Measurements from ENCODE around the gene CCDC3. TPM values are rescaled to one million over a fixed set of nuclear protein-coding genes. Genes with fewer than 3 reads are reported as not detected.
"Not testable (repeated sequence)": the region's sequence is repeated elsewhere in the genome, so short reads cannot be mapped to it uniquely, and the experiment has no call there.

The CCDC3 gene
- total and polyA plus RNA-seq, 2 experiments from 2014 or later, result not detected

DNA sequence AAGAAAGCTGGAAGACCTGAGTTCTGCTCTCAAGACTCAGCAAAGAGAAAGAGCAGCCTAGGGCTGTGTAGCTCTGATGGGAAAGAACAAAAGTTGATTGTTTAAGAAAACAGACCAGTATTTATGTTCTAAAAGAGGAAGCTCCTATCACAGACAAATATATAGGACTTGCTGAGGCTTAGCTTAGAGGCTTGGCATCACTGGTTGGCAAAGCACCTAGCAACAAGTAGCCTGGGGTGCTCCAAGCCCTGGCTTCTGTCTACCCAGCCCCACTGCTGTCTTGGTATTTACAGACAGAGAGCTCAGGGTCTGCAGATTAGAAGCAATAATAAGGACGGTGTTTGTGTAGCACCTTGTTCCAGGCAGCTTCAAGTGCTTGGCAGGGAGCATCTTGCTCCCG, 36.9 kb upstream of the CCDC3 start:
- Histone ChIP-seq H3K4me2 (ENCODE audit: unreplicated experiment) (no peak overlapping the region), H3K9ac (no peak overlapping the region), H3F3A (ENCODE audit: insufficient read depth) (no peaks in the 10 kb centered on the region), H3K4me1 (ENCODE audit: insufficient read depth) (no peaks in the 10 kb centered on the region), H4K20me1 (ENCODE audit: insufficient read depth) (no peaks in the 10 kb centered on the region), H2AFZ (no peak overlapping the region), H3K9me2 (ENCODE audit: insufficient read depth) (no peaks in the 10 kb centered on the region), H3K4me3 (no peak overlapping the region), H3K79me2 (ENCODE audit: insufficient read depth) (no peaks in the 10 kb centered on the region), H3K27ac (no peak overlapping the region), H3K27me3 (replicated peaks; ENCODE audit: insufficient read depth) (no peaks in the 10 kb centered on the region), H3K36me3 (ENCODE audit: low read depth) (no peaks in the 10 kb centered on the region), H3K9me3 (ENCODE audit: low read depth) (no peaks in the 10 kb centered on the region)
- in situ Hi-C loops (cut with MboI), result no loop called here
- no peak for DNase-seq
- no peak for TF ChIP-seq EZH2 (IDR thresholded peaks at IDR 0.05; ENCODE audit: insufficient read depth, poor library complexity, severe bottlenecking)
- no peak for TF ChIP-seq EZH2phosphoT487 (IDR thresholded peaks at IDR 0.05; ENCODE audit: insufficient read depth, low read depth)
- 47 to 64% methylated on average over 2 of the region's 2 CpGs for WGBS, 2 experiments (ENCODE audit: low coverage in 1 of 2, low lambda C conversion rate in 2 of 2, missing lambda C conversion rate in 2 of 2)

DNA sequence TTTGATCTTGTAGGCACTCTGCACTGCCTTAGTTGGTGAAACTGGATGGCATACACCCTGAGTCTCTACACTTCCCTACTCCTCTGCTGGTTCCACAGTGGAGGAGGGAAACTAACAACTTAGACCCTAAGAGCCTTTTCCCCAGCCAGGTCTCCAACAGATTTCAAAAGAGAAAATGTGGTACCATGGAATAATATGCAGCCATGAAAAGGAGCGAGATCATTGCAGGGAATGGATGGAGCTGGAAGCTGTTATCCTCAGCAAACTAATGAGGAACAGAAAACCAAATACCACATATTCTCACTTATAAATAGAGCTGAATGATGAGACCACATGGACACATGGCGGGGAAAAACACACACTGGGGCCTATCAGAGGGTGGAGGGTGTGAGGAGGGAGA, 36.3 kb upstream of the CCDC3 start:
- WGBS, 2 experiments (ENCODE audit: low coverage in 1 of 2, low lambda C conversion rate in 2 of 2, missing lambda C conversion rate in 2 of 2), result 50 to 64% methylated on average over 2 of the region's 2 CpGs

DNA sequence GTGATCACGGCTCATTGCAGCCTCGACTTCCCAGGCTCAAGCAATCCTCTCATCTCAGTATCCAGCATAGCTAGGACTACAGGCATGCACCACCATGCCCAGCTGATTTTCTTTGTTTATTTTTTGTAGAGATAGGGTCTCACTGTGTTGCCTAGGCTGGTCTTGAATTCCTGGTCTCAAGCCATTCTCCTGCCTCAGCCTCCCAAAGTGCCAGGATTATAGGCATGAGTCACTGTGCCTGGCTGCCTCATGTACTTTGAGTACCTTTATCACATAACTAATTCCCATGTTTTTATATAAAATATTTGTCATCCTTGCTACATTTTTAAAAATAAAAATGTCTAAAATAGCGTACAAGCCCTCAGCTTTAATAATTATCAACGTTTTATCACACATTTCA, 35.3 kb upstream of the CCDC3 start:
- no peak overlapping the region for H3K27ac ChIP-seq
- H3K79me2 ChIP-seq (ENCODE audit: insufficient read depth), result no peaks in the 10 kb centered on the region
- no peak for DNase-seq

More for the DNA sequence above, 36.3 kb upstream of the CCDC3 start:
- Histone ChIP-seq H3K9me2 (ENCODE audit: insufficient read depth) (no peaks in the 10 kb centered on the region), H3K36me3 (ENCODE audit: low read depth) (no peaks in the 10 kb centered on the region), H4K20me1 (ENCODE audit: insufficient read depth) (no peaks in the 10 kb centered on the region), H3F3A (ENCODE audit: insufficient read depth) (no peaks in the 10 kb centered on the region), H3K9me3 (ENCODE audit: low read depth) (no peaks in the 10 kb centered on the region), H3K4me3 (no peak overlapping the region), H3K9ac (no peak overlapping the region), H3K79me2 (ENCODE audit: insufficient read depth) (no peaks in the 10 kb centered on the region), H3K27me3 (replicated peaks; ENCODE audit: insufficient read depth) (no peaks in the 10 kb centered on the region), H3K27ac (no peak overlapping the region), H3K4me2 (ENCODE audit: unreplicated experiment) (no peak overlapping the region), H2AFZ (no peak overlapping the region), H3K4me1 (ENCODE audit: insufficient read depth) (no peaks in the 10 kb centered on the region)
- in situ Hi-C loops (cut with MboI), result no loop called here
- DNase-seq, result no peak
- TF ChIP-seq EZH2phosphoT487 (IDR thresholded peaks at IDR 0.05; ENCODE audit: insufficient read depth, low read depth), result no peak

GRCh38 chr10:13035731-13036130, 34.2 kb upstream of the CCDC3 start:
- H3K4me3 ChIP-seq; H3K36me3 ChIP-seq (ENCODE audit: low read depth); H3K27me3 ChIP-seq (replicated peaks; ENCODE audit: insufficient read depth); H2AFZ ChIP-seq; H3K9me3 ChIP-seq (ENCODE audit: low read depth); H3K9ac ChIP-seq; H3K4me1 ChIP-seq (ENCODE audit: insufficient read depth); H3K4me2 ChIP-seq (ENCODE audit: unreplicated experiment); H3K27ac ChIP-seq; H3F3A ChIP-seq (ENCODE audit: insufficient read depth); H3K9me2 ChIP-seq (ENCODE audit: insufficient read depth); DNase-seq; in situ Hi-C loops (cut with MboI); H3K79me2 ChIP-seq (ENCODE audit: insufficient read depth); H4K20me1 ChIP-seq (ENCODE audit: insufficient read depth): not testable (repeated sequence)
- 47 to 54% methylated on average over 9 of the region's 9 CpGs for WGBS, 2 experiments (ENCODE audit: low coverage in 1 of 2, low lambda C conversion rate in 2 of 2, missing lambda C conversion rate in 2 of 2)

More for the DNA sequence above, 35.3 kb upstream of the CCDC3 start:
- no peak overlapping the region for H2AFZ ChIP-seq
- no peaks in the 10 kb centered on the region for H3K36me3 ChIP-seq (ENCODE audit: low read depth)
- H4K20me1 ChIP-seq (ENCODE audit: insufficient read depth), result no peaks in the 10 kb centered on the region
- TF ChIP-seq EZH2phosphoT487 (IDR thresholded peaks at IDR 0.05; ENCODE audit: insufficient read depth, low read depth), result no peak
- no peak for TF ChIP-seq EZH2 (IDR thresholded peaks at IDR 0.05; ENCODE audit: insufficient read depth, poor library complexity, severe bottlenecking)
- no peaks in the 10 kb centered on the region for H3K27me3 ChIP-seq (replicated peaks; ENCODE audit: insufficient read depth)
- no peak overlapping the region for H3K4me2 ChIP-seq (ENCODE audit: unreplicated experiment)
- H3K9me3 ChIP-seq (ENCODE audit: low read depth), result no peaks in the 10 kb centered on the region
- WGBS, 2 experiments (ENCODE audit: low coverage in 1 of 2, low lambda C conversion rate in 2 of 2, missing lambda C conversion rate in 2 of 2), result 32 to 45% methylated on average over 4 of the region's 4 CpGs
- in situ Hi-C loops (cut with MboI), result no loop called here
- H3K9me2 ChIP-seq (ENCODE audit: insufficient read depth), result no peaks in the 10 kb centered on the region
- no peaks in the 10 kb centered on the region for H3F3A ChIP-seq (ENCODE audit: insufficient read depth)
- no peak overlapping the region for H3K9ac ChIP-seq
- no peaks in the 10 kb centered on the region for H3K4me1 ChIP-seq (ENCODE audit: insufficient read depth)
- H3K4me3 ChIP-seq, result no peak overlapping the region

DNA sequence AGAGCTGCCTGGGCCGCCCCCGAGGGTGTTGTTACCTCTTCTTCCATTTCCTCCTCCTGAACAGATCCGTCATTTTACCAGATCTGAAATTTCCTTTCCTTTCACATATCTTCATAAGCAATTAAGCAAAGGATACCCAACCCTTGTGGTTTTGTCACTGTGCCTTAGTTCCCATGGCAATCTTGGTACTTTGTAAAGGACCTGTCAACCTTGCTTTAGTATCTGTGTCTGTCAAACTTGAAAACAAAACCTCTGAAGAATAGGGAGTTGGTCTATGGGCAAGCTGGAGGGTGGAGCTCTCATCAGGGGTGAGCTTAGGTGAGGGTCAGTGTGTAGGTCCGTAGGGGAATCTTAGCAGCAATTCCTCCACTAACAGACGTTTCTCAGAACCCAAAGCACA, 25.4 kb upstream of the CCDC3 start:
- Histone ChIP-seq H3K9me2 (ENCODE audit: insufficient read depth) (no peaks in the 10 kb centered on the region), H4K20me1 (ENCODE audit: insufficient read depth) (no peaks in the 10 kb centered on the region), H3K79me2 (ENCODE audit: insufficient read depth) (no peaks in the 10 kb centered on the region), H3K4me1 (ENCODE audit: insufficient read depth) (no peaks in the 10 kb centered on the region), H3K36me3 (ENCODE audit: low read depth) (no peaks in the 10 kb centered on the region), H3K4me2 (ENCODE audit: unreplicated experiment) (no peak overlapping the region), H3F3A (ENCODE audit: insufficient read depth) (no peaks in the 10 kb centered on the region), H3K27me3 (replicated peaks; ENCODE audit: insufficient read depth) (no peaks in the 10 kb centered on the region), H3K9me3 (ENCODE audit: low read depth) (no peaks in the 10 kb centered on the region), H3K27ac (no peak overlapping the region), H2AFZ (no peak overlapping the region), H3K4me3 (no peak overlapping the region), H3K9ac (no peak overlapping the region)
- DNase-seq, result no peak
- in situ Hi-C loops (cut with MboI), result no loop called here
- TF ChIP-seq EZH2phosphoT487 (IDR thresholded peaks at IDR 0.05; ENCODE audit: insufficient read depth, low read depth), result no peak
- no peak for TF ChIP-seq EZH2 (IDR thresholded peaks at IDR 0.05; ENCODE audit: insufficient read depth, poor library complexity, severe bottlenecking)
- WGBS, 2 experiments (ENCODE audit: low coverage in 1 of 2, low lambda C conversion rate in 2 of 2, missing lambda C conversion rate in 2 of 2), result 10 to 11% methylated on average over 5 of the region's 5 CpGs
